ENCODE data around the gene PKP3. TPM values are rescaled to one million over a fixed set of nuclear protein-coding genes. Genes with fewer than 3 reads are reported as not detected.

Gene PKP3
- polyA plus RNA-seq, 2 of the 4 experiments (the other 2 are of a cell fraction), result 12.1 to 25.9 TPM

GRCh38 chr11:437228-437870, 43.3 kb downstream of the PKP3 start:
- ATAC-seq (no peak), FAIRE-seq (no peak), DNase-seq (ENCODE audit: low read depth in 1 of 2, low spot score in 1 of 2) (no peak)
- Histone ChIP-seq H3K4me2 (no peak overlapping the region), H3K9me3 (peaks cover 6% of the 10 kb centered on the region; the same call in 1 of the 3 replicates), H3K4me1 (peaks cover 4% of the 10 kb centered on the region; the same call in 1 of the 3 replicates), H3K4me3 (no peak overlapping the region), H3K27ac (no peak overlapping the region)
- TF ChIP-seq ZSCAN20 (CRISPR knock-in tag; IDR thresholded peaks at IDR 0.05), result no peak
- TF ChIP-seq SREBF2 (IDR thresholded peaks at IDR 0.05), result no peak
- no peak for TF ChIP-seq RARB (CRISPR knock-in tag; IDR thresholded peaks at IDR 0.05)
- TF ChIP-seq EHF (CRISPR knock-in tag; IDR thresholded peaks at IDR 0.05), result no peak
- no peak for TF ChIP-seq RCOR1 (IDR thresholded peaks at IDR 0.05; ENCODE audit: low read depth, low read length)
- TF ChIP-seq CBX2 (IDR thresholded peaks at IDR 0.05; ENCODE audit: borderline replicate concordance, low read depth), result no peak
- ChIA-PET POLR2A (no interaction called here), CTCF (interaction anchor here (0.7 to 6.0 kb wide), 3 partner anchors 12 to 34 kb away, joined by 3 to 46 read pairs (median 5); partner anchors contain the start of gene PTDSS2)
- WGBS (ENCODE audit: missing lambda C conversion rate), result 69% methylated on average over 16 of the region's 17 CpGs

- Histone ChIP-seq H3K4me2 (no peak overlapping the region), H3K4me3 (no peak overlapping the region), H3K9me3 (peaks cover 6% of the 10 kb centered on the region; the same call in 1 of the 3 replicates), H3K4me1 (peaks cover 4% of the 10 kb centered on the region; the same call in 1 of the 3 replicates), H3K27ac (no peak overlapping the region)
- POLR2A ChIA-PET, result no interaction called here
- WGBS (ENCODE audit: missing lambda C conversion rate), result 83% methylated on average over 5 of the region's 21 CpGs
- CTCF ChIA-PET, result interaction anchor here (1.2 to 6.0 kb wide), 4 partner anchors 11 to 76 kb away, joined by 4 to 46 read pairs (median 8); partner anchors contain the start of gene PTDSS2
- ATAC-seq, result no peak
- FAIRE-seq, result no peak
- TF ChIP-seq JUNB (IDR thresholded peaks at IDR 0.05), result no peak
- no peak for TF ChIP-seq ATOH8 (CRISPR knock-in tag; IDR thresholded peaks at IDR 0.05; ENCODE audit: low read depth)
- TF ChIP-seq ELK1 (IDR thresholded peaks at IDR 0.05; ENCODE audit: low read depth, low read length), result no peak
- DNase-seq (ENCODE audit: low read depth in 1 of 2, low spot score in 1 of 2), result no peak
Measured at GRCh38 chr11:438101-438844, 44.3 kb downstream of the PKP3 start.

- TF ChIP-seq CEBPB (IDR thresholded peaks at IDR 0.05) (no peak), NFE2L2 (conservative IDR thresholded peaks at IDR 0.05; ENCODE audit: low read length) (no peak), ZSCAN20 (CRISPR knock-in tag; IDR thresholded peaks at IDR 0.05) (no peak), KDM5A (IDR thresholded peaks at IDR 0.05) (no peak)
- FAIRE-seq (no peak), DNase-seq (ENCODE audit: low read depth in 1 of 2, low spot score in 1 of 2) (no peak), ATAC-seq (no peak)
- POLR2A ChIA-PET, result interaction anchor here (1.5 kb wide), 1 partner anchor 9 kb away, joined by 5 read pairs; no protein-coding TSS in a partner anchor
- Histone ChIP-seq H3K4me2 (no peak overlapping the region), H3K4me3 (no peak overlapping the region), H3K4me1 (peaks cover 4% of the 10 kb centered on the region; the same call in 1 of the 3 replicates), H3K9me3 (peaks cover 6% of the 10 kb centered on the region; the same call in 1 of the 3 replicates), H3K27ac (peak overlapping the region in 1 of 2 experiments; percentile 47; a peak in 2 of 6 replicates)
- CTCF ChIA-PET, result interaction anchor here (1.2 to 6.0 kb wide), 6 partner anchors 10 to 79 kb away, joined by 3 to 46 read pairs (median 4); partner anchors contain the start of gene PTDSS2
- WGBS (ENCODE audit: missing lambda C conversion rate), result 85% methylated on average over 18 of the region's 23 CpGs
Measured at GRCh38 chr11:439315-440064, 45.5 kb downstream of the PKP3 start.
